Common myeloid progenitor, CD34-positive (primary cell): ENCODE results near the gene ZYX.

Experiments
- CTCF ChIA-PET: fragments of 350-600 bp; sonication (Branson Sonifier 250); formaldehyde crosslinking; loops from one replicate; lab custom pipeline; 2021; ENCODE audit warnings: antibody characterized with exemption; lab: Charles Lee
- POLR2A ChIA-PET: fragments of 350-600 bp; sonication (Branson Sonifier 250); formaldehyde crosslinking; loops from one replicate; lab custom pipeline; 2021; ENCODE audit warnings: antibody characterized with exemption; lab: Charles Lee
- DNase-seq, 3 donors: peaks; one replicate each; pipeline versions ENCODE4 v3.0.0 to v3.0.0-alpha.2; 2013
- H3K27ac ChIP-seq, 2 experiments: 1 replicate in 1 of 2; 2 replicates in 1 of 2; pipeline ENCODE4 v1.7.0; 2013; ENCODE audit warnings: inconsistent platforms in 2 of 2, low read length in 2 of 2, mild to moderate bottlenecking in 2 of 2, low read depth in 1 of 2, moderate library complexity in 1 of 2; ENCODE audit not compliant: severe bottlenecking in 2 of 2, insufficient read depth in 1 of 2, poor library complexity in 1 of 2
- H3K27me3 ChIP-seq, 5 experiments: replicated peaks in 2 of 5; 1 replicate in 3 of 5; 2 replicates in 2 of 5; pipeline versions ENCODE4 v1.6.1 to v1.7.0; 2013; ENCODE audit warnings: low read length in 4 of 5, mild to moderate bottlenecking in 2 of 5, moderate library complexity in 2 of 5, inconsistent platforms in 1 of 5; ENCODE audit not compliant: insufficient read depth in 5 of 5, control insufficient read depth in 4 of 5
- H3K36me3 ChIP-seq, 4 experiments: 1 replicate in 2 of 4; 2 replicates in 2 of 4; pipeline versions ENCODE4 v1.6.1 to v1.7.0; 2013; ENCODE audit warnings: low read length in 3 of 4, control low read depth in 1 of 4, mild to moderate bottlenecking in 1 of 4; ENCODE audit not compliant: control insufficient read depth in 4 of 4, insufficient read depth in 4 of 4
- H3K4me1 ChIP-seq, 4 experiments: 1 replicate in 3 of 4; 2 replicates in 1 of 4; pipeline versions ENCODE4 v1.6.1 to v1.7.1; 2013; ENCODE audit warnings: low read length in 3 of 4, mild to moderate bottlenecking in 3 of 4, control low read depth in 1 of 4, inconsistent platforms in 1 of 4, moderate library complexity in 1 of 4; ENCODE audit not compliant: control insufficient read depth in 4 of 4, insufficient read depth in 4 of 4; ENCODE audit errors: control extremely low read depth in 1 of 4
- H3K4me3 ChIP-seq, 7 experiments: 1 replicate in 4 of 7; 2 replicates in 3 of 7; pipeline versions ENCODE4 v1.5.1 to v1.7.0; 2013; ENCODE audit warnings: mild to moderate bottlenecking in 7 of 7, low read length in 6 of 7, moderate library complexity in 6 of 7, inconsistent platforms in 2 of 7, low read depth in 2 of 7, control low read depth in 1 of 7; ENCODE audit not compliant: insufficient read depth in 4 of 7, control insufficient read depth in 1 of 7; ENCODE audit errors: extremely low read depth in 1 of 7
- H3K9me3 ChIP-seq, 5 experiments: 1 replicate in 4 of 5; 2 replicates in 1 of 5; pipeline versions ENCODE4 v1.6.1 to v1.7.1; 2013; ENCODE audit warnings: low read length in 4 of 5, mild to moderate bottlenecking in 2 of 5, inconsistent platforms in 1 of 5, low read depth in 1 of 5, moderate library complexity in 1 of 5; ENCODE audit not compliant: control insufficient read depth in 4 of 5, insufficient read depth in 2 of 5; ENCODE audit errors: control extremely low read depth in 1 of 5
- WGBS: methylation state at CpG from one replicate; pipeline ENCODE4 v1.1.5; 2013; ENCODE audit not compliant: insufficient coverage; 5-methylcytosine and 5-hydroxymethylcytosine counted together

Gene ZYX

DNA sequence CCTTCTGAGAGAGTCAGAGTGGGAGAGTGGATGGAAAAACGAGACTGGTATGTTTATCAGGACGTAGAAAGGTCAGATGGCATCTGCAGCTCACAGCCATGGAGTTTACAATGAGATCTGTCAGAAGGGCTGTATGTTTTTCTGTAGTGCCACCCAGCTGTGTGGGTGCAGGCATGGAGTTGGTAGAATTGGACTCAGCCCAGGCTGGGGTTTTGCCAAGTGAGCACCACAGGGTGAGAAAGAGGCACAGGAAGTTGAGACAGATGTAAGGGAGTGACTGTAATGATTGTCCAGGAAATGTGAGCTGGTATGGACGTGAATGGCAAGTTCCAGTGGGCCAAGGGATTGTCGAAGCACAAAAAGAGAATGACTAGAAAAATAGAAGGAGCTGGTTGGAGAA lies 9.1 kb upstream of the ZYX start:
- H3K36me3 ChIP-seq: no peaks in the 10 kb centered on the region
- CTCF ChIA-PET: interaction anchor here (0.7 to 4.7 kb wide), 16 partner anchors 10 to 133 kb away, joined by 3 to 23 read pairs (median 3); partner anchors contain the start of gene FAM131B
- H3K4me1 ChIP-seq: peaks cover 24 to 53% (median 48%) of the 10 kb centered on the region in 4 experiments
- H3K9me3 ChIP-seq: no peaks in the 10 kb centered on the region
- 6% methylated on average over 2 of the region's 4 CpGs for WGBS
- H3K27me3 ChIP-seq: no peaks in the 10 kb centered on the region
- peak; percentile 66 to 91 (median 80) for DNase-seq
- no peak overlapping the region for H3K4me3 ChIP-seq
- POLR2A ChIA-PET: interaction anchor here (0.7 kb wide), 1 partner anchor 71 kb away, joined by 3 read pairs; no protein-coding TSS in a partner anchor
- no peak overlapping the region for H3K27ac ChIP-seq

GRCh38 chr7:143373255-143373794 lies 7.8 kb upstream of the ZYX start:
- CTCF ChIA-PET: interaction anchor here (1.1 to 1.5 kb wide), 6 partner anchors 13 to 133 kb away, joined by 3 to 5 read pairs (median 4); no protein-coding TSS in a partner anchor
- WGBS: 100% methylated on average over 2 of the region's 4 CpGs
- H3K27me3 ChIP-seq: no peaks in the 10 kb centered on the region
- POLR2A ChIA-PET: no interaction called here
- H3K36me3 ChIP-seq: no peaks in the 10 kb centered on the region
- no peak overlapping the region for H3K27ac ChIP-seq
- H3K9me3 ChIP-seq: no peaks in the 10 kb centered on the region
- peaks cover 24 to 60% (median 52%) of the 10 kb centered on the region in 4 experiments for H3K4me1 ChIP-seq
- no peak for DNase-seq
- H3K4me3 ChIP-seq: no peak overlapping the region

DNA sequence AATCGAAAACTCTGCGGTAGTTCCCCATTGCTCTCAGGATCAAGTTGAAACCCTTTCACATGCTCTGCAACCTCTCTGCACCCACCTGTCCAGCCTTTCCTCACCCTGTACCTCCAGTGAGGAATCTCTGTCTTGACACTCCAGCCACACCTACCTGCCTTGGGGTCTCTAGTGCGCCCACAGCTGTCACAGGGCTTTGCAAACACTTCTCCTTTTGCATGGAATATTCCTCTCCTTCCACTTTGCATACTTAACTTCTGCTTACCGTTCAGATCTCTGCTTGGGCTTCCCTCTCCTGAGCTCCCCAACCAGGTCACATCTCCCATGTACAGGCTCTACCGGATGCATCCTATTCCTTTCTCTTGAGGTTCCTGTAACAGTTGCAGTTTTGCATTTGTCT lies 6.6 kb upstream of the ZYX start:
- WGBS: 41% methylated on average over 5 of the region's 5 CpGs
- CTCF ChIA-PET: interaction anchor here (1.0 to 3.0 kb wide), 13 partner anchors 9 to 83 kb away, joined by 3 to 10 read pairs (median 4); partner anchors contain the start of genes EPHA1 and FAM131B
- DNase-seq: peak in 2 of 3 donors; percentile 62 to 73
- Histone ChIP-seq H3K9me3 (no peaks in the 10 kb centered on the region), H3K27ac (no peak overlapping the region), H3K27me3 (no peaks in the 10 kb centered on the region), H3K4me1 (peaks cover 31 to 72% (median 63%) of the 10 kb centered on the region in 4 experiments), H3K4me3 (peak overlapping the region in 1 of 7 experiments; percentile 51), H3K36me3 (no peaks in the 10 kb centered on the region)
- POLR2A ChIA-PET: interaction anchor here (1.2 kb wide), 1 partner anchor 29 kb away, joined by 3 read pairs; no protein-coding TSS in a partner anchor

DNA sequence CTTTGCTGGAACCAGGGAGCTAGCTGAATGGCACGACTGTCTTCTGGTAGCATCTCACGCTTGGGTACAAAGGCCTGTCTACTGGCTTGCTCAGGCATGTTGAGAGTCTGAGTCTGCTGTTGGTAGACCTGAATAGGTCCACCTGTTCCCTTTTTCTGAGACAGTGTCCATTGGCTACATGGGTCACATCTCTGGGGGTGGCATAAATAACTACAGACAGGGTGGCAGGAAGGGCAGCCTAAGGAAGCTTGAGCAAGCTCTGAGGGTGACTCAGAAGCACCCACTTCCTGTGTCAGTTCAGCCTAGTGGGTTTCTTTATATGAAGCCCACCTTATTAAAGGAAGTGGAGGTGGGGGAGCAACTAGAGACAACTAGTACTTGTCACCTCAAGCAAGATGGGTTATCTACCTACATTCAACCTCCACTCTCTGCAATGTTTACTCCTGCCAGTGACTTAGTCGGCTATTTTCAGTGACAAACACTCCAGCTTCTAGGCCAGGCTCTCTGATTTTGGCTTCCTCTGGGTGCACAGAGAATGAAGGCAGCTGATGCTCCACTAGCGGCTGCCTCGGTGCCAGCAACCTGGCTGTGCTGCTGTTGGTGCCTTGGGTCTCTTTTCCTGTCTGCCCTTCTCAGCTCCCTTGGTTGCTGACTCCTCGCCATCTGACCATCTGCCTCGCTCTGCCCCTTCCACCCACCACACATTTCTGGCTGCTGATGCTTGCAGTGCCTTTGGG lies 5.7 kb upstream of the ZYX start:
- no peaks in the 10 kb centered on the region for H3K27me3 ChIP-seq
- H3K27ac ChIP-seq: peak overlapping the region; percentile 37 to 40
- H3K36me3 ChIP-seq: no peaks in the 10 kb centered on the region
- ChIA-PET CTCF (interaction anchor here (0.9 to 3.0 kb wide), 14 partner anchors 8 to 84 kb away, joined by 3 to 10 read pairs (median 4); partner anchors contain the start of genes EPHA1 and FAM131B), POLR2A (interaction anchor here (1.0 to 1.2 kb wide), 2 partner anchors 9 to 30 kb away, joined by 3 to 8 read pairs; no protein-coding TSS in a partner anchor)
- WGBS: 62% methylated on average over 7 of the region's 7 CpGs
- peak overlapping the region in 2 of 7 experiments; percentile 29 to 51 for H3K4me3 ChIP-seq
- no peaks in the 10 kb centered on the region for H3K9me3 ChIP-seq
- DNase-seq: peak; percentile 70 to 97 (median 93)
- peaks cover 36 to 79% (median 67%) of the 10 kb centered on the region in 4 experiments for H3K4me1 ChIP-seq

DNA sequence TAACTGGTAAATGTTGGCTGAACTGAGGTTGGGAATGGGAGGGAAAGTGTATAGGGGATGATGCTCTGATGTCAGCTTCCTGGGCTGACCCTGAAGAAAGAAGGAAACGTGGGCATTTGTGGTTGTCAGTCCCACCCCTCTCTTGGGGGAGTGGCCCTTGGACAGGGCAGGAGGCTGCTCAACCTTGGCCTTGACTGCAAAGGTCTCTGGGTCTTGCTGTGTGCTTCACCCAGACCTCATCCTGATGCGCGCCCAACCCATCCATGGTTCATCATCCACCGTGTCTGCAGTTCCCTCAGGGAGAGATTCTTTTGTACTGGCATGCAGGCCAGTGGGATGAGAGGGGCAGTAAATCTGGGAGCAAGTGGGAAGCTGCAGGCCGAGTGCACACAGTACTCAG lies 4.7 kb upstream of the ZYX start:
- Histone ChIP-seq H3K27ac (peak overlapping the region in 1 of 2 experiments; percentile 18), H3K4me3 (no peak overlapping the region), H3K4me1 (peaks cover 36 to 82% (median 67%) of the 10 kb centered on the region in 4 experiments), H3K9me3 (no peaks in the 10 kb centered on the region), H3K27me3 (no peaks in the 10 kb centered on the region), H3K36me3 (no peaks in the 10 kb centered on the region)
- no peak for DNase-seq
- 60% methylated on average over 3 of the region's 5 CpGs for WGBS
- ChIA-PET CTCF (interaction anchor here (0.8 to 3.0 kb wide), 4 partner anchors 14 to 67 kb away, joined by 3 to 10 read pairs (median 5); partner anchors contain the start of gene EPHA1), POLR2A (no interaction called here)

- 25% methylated on average over 11 of the region's 15 CpGs for WGBS
- POLR2A ChIA-PET: interaction anchor here (0.6 to 1.5 kb wide), 8 partner anchors 10 to 78 kb away, joined by 3 to 10 read pairs (median 4); no protein-coding TSS in a partner anchor
- peaks cover 34 to 85% (median 66%) of the 10 kb centered on the region in 4 experiments for H3K4me1 ChIP-seq
These were observed 1.4 kb upstream of the ZYX start for GRCh38 chr7:143379611-143380259.

More at GRCh38 chr7:143379611-143380259, 1.4 kb upstream of the ZYX start:
- no peaks in the 10 kb centered on the region for H3K27me3 ChIP-seq
- H3K27ac ChIP-seq: peak overlapping the region; percentile 92 to 94
- peaks cover 0 to 22% (median 3%) of the 10 kb centered on the region in 4 experiments for H3K36me3 ChIP-seq
- no peak for DNase-seq
- H3K4me3 ChIP-seq: peak overlapping the region; percentile 78 to 95 (median 88)
- no peaks in the 10 kb centered on the region for H3K9me3 ChIP-seq
- CTCF ChIA-PET: interaction anchor here (0.6 to 3.0 kb wide), 22 partner anchors 9 to 139 kb away, joined by 3 to 16 read pairs (median 4); partner anchors contain the start of genes CASP2 and CLCN1
